GM19025 (cell line): ENCODE results near the gene KIF1A.
"Not testable (repeated sequence)": the region's sequence is repeated elsewhere in the genome, so short reads cannot be mapped to it uniquely, and the experiment has no call there.

ENCODE experiments used
- ATAC-seq: cut with Tn5 transposase; IDR thresholded peaks from one replicate; pipeline ENCODE4 v1.9.1; 2021; ENCODE audit warnings: mild to moderate bottlenecking, low read depth, moderate library complexity; ENCODE audit not compliant: unreplicated experiment

Gene KIF1A

GRCh38 chr2:240691631-240692420 is 128.2 kb downstream of the KIF1A start, which contains the start of gene AQP12A:
Gene AQP12A, plus strand, starts transcription at chr2:240691866. Its CDS starts 48 bp downstream, at chr2:240691914.
- not testable (repeated sequence) for ATAC-seq

DNA sequence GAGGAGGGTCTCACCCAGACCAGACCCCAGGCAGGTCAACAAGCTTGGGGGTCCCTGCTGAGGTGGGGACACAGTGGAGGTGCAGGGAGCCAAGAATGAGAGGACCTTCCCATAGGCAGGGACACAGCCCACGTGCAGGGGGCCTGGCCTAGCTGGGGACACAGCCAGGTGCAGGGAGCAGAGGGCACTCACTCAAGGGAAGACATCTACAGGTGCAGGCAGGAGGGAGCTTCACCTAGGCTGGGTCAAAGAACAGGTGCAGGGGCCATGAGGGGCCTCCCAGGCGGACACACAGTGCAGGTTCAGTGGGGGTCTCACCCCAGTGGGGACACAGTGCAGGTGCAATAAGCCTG is 129.0 kb downstream of the KIF1A start:
- not testable (repeated sequence) for ATAC-seq

- ATAC-seq: not testable (repeated sequence)
Measured at GRCh38 chr2:240690421-240691074, 129.5 kb downstream of the KIF1A start.

DNA sequence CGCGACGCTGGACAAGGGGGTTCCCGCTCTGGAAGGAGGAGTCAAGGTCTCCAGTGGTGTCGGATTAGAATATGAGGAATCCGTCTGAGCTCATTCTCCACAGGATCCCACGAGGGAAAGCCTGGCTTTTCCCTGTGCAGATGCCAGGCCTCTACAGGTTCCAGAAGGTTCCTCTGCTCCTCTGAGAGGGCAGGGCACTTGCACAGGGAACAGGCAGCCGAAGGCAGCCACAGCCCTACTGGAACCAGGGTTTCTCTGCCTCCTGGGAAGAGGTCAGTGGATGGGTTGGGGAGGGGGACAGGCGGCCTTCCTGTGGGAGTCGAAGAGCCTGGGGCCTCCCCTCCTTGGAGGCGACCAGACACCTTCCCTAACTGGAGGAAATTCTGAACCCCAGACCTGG is 130.0 kb downstream of the KIF1A start:
- ATAC-seq: no peak

DNA sequence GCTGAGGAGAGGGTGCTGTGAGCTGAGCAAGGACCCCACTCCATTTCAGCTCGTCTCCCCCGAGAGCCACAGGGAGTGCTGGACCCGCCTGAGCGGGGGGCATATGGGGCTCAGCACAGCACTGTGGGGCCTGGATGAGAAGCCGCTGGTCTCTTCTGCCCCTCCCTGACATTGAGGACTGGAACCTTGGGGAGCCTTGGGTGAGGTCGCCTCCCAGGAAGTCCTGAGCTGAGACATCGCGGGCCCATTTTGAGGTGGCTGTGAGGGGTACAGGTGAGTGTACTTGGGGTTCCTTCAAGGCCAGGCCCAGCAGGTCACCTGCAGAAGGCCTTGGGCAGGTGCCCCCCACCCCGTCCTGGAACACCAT is 131.5 kb downstream of the KIF1A start:
- no peak for ATAC-seq

- no peak for ATAC-seq
Measured at GRCh38 chr2:240687741-240688552, 132.1 kb downstream of the KIF1A start.

GRCh38 chr2:240687045-240687740 is 132.8 kb downstream of the KIF1A start:
- ATAC-seq: no peak

DNA sequence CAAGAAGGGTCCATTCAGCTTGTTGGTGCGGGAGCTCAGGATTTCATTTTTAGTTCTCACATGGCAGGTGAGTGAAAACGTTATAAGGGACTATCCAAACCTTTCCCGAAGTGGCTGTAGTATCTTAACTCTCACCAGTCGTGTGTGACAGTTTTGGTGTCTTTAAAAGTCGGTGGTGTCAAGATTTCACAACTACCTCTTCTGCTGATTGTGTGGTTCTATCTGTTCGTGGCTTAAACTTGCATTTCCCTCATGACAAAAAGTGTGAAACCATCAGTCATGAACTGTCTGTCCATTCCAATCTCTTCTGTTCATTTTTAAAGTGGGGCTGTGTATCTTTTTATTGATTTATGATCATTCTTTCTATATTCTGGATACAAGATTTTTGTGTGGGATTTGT is 133.6 kb downstream of the KIF1A start:
- no peak for ATAC-seq

GRCh38 chr2:240685771-240686371 is 134.1 kb downstream of the KIF1A start:
- no peak for ATAC-seq

DNA sequence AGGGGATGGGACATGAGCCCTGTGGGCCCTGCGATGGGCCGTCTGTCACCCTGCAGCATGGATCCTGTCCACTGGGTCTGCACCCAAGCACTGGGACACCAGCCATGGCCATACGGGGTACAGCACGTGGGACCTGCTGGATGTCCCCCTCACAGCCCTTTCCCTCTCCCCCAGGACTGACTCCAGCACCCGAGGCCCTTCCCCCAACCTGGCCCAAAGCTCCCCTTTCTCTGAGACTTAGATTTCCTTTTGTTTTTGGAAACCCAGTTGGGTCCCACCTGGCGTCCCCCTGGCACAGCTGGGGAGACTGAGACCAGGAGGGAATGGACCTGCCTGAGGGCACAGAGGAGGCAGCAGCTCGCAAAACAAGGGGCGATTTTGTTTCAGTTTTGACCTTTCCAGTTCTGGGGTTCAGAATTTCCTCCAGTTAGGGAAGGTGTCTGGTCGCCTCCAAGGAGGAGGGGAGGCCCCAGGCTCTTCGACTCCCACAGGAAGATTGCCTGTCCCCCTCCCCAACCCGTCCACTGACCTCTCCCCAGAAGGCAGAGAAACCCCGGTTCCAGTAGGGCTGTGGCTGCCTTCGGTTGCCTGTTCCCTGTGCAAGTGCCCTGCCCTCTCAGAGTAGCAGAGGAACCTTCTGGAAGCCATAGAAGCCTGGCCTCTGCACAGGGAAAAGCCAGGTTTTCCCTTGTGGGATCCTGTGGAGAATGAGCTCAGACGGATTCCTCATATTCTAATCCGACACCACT is 135.9 kb downstream of the KIF1A start:
- not testable (repeated sequence) for ATAC-seq

- ATAC-seq: not testable (repeated sequence)
Measured at GRCh38 chr2:240683329-240683979, 136.6 kb downstream of the KIF1A start.

- not testable (repeated sequence) for ATAC-seq
Measured at GRCh38 chr2:240682431-240683224, 137.4 kb downstream of the KIF1A start, which contains the start of gene AQP12B. Gene AQP12B, minus strand, starts transcription at chr2:240682885. Its CDS starts 48 bp downstream, at chr2:240682837.

DNA sequence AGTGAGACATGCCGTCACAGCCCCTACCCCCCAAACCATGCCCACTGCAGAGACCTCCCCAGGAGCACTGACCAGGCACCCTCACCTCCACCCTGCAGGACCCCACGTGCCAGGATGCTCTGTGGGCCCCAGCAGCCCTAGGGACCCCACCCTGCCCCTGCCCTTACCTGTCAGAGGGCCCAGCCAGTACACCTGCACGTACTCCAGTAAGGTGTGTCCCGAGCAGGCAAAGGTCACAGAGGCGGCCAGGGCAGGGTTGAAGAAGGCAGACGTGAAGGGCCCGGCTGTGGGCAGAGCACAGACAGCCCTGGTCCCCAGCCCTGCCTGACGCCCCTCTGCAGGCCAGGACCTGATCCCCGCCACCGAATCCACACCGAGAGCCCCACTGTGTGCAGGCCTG is 139.8 kb downstream of the KIF1A start:
- ATAC-seq: not testable (repeated sequence)

- ATAC-seq: not testable (repeated sequence)
Measured at GRCh38 chr2:240678909-240679308, 141.1 kb downstream of the KIF1A start.

DNA sequence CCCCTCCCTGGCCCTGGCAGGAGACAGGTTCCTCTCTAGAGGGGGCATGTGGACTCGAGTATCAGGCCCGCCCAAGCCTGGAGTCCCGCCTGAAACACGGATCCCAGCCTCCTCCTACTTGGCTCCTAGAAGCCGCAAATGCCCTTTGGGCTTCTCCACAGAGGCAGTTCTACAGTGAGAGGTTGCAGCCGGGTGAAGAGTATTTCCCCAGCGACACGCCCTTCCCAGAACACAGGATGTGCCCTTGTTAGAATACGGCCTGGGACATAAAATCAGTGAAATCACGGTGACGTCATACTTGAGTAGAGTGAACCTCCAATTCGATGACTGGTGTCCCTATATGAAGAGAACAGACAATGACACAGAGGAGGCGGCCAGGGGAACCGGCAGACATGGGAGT is 142.0 kb downstream of the KIF1A start:
- ATAC-seq: not testable (repeated sequence)

DNA sequence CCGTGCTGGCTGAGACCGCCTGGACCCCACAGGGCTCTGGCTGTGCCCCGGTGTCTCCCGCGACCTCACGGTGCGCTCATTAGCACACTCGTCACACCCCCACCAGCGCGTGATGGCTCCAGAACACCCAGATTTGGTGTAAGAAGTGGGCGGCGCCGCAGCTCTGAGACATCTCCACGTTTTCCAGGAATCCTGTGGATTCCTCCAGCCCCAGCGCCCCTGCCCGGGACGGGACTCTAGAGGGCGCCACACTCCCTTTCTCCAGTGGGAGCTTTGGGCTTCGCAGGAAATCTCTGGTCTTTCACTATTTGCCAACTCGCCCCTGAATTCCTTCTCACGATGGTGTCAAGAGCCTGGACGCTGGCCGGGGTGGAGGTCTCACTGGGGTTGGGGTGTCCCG is 144.7 kb downstream of the KIF1A start:
- not testable (repeated sequence) for ATAC-seq

GRCh38 chr2:240674461-240675184 is 145.4 kb downstream of the KIF1A start:
- not testable (repeated sequence) for ATAC-seq
